Measurements from ENCODE around the gene NOL8.

DNA sequence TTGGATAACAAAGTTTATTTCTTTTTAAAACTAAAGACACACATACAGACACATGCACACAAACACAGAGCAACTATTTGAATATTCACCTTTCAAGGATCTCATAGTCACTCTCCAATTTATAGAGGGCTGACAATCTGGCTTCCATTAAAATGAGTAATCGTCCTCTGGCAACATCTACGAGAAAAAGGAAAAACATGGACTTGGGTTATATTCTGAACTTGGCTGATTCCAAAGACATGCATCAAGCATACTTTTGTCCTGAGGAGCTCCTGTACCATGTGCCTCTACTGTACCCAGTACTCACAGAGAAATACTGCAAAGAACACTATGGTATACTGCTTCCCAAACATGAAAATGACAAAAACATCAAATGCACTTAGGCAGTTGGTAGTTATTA lies 47.0 kb downstream of the NOL8 start:
- TF ChIP-seq, protein P1, sequence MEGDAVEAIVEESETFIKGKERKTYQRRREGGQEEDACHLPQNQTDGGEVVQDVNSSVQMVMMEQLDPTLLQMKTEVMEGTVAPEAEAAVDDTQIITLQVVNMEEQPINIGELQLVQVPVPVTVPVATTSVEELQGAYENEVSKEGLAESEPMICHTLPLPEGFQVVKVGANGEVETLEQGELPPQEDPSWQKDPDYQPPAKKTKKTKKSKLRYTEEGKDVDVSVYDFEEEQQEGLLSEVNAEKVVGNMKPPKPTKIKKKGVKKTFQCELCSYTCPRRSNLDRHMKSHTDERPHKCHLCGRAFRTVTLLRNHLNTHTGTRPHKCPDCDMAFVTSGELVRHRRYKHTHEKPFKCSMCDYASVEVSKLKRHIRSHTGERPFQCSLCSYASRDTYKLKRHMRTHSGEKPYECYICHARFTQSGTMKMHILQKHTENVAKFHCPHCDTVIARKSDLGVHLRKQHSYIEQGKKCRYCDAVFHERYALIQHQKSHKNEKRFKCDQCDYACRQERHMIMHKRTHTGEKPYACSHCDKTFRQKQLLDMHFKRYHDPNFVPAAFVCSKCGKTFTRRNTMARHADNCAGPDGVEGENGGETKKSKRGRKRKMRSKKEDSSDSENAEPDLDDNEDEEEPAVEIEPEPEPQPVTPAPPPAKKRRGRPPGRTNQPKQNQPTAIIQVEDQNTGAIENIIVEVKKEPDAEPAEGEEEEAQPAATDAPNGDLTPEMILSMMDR (IDR thresholded peaks at IDR 0.05) = no peak
- no peak for TF ChIP-seq EZH2 (IDR thresholded peaks at IDR 0.05; ENCODE audit: borderline replicate concordance, insufficient read depth, low read depth, low read length, poor library complexity, severe bottlenecking)
